ENCODE results near the gene PPTC7.
A peak's percentile ranks its signal among the peaks of the same experiment; 100 is the strongest.
"Not testable (repeated sequence)": the region's sequence is repeated elsewhere in the genome, so short reads cannot be mapped to it uniquely, and the experiment has no call there.

PPTC7 gene

GRCh38 chr12:110561471-110562201, 21.5 kb downstream of the PPTC7 start:
- DNase-seq (ENCODE audit: low read depth) = no peak

- DNase-seq (ENCODE audit: low read depth) = no peak
These were observed 22.2 kb downstream of the PPTC7 start for GRCh38 chr12:110560946-110561345.

GRCh38 chr12:110560048-110560447, 23.1 kb downstream of the PPTC7 start:
- no peak for DNase-seq (ENCODE audit: low read depth)

GRCh38 chr12:110558945-110559344, 24.2 kb downstream of the PPTC7 start:
- DNase-seq (ENCODE audit: low read depth) = not testable (repeated sequence)

GRCh38 chr12:110557300-110557699, 25.8 kb downstream of the PPTC7 start:
- no peak for DNase-seq (ENCODE audit: low read depth)

GRCh38 chr12:110556705-110557104, 26.4 kb downstream of the PPTC7 start:
- no peak for DNase-seq (ENCODE audit: low read depth)

GRCh38 chr12:110555577-110556406, 27.3 kb downstream of the PPTC7 start:
- no peak for DNase-seq (ENCODE audit: low read depth)

- no peak for DNase-seq (ENCODE audit: low read depth)
These were observed 28.9 kb downstream of the PPTC7 start for GRCh38 chr12:110554184-110554583.

GRCh38 chr12:110550981-110551380, 32.1 kb downstream of the PPTC7 start:
- DNase-seq (ENCODE audit: low read depth) = no peak

GRCh38 chr12:110549716-110550115, 33.4 kb downstream of the PPTC7 start:
- no peak for DNase-seq (ENCODE audit: low read depth)

GRCh38 chr12:110548678-110549077, 34.4 kb downstream of the PPTC7 start:
- no peak for DNase-seq (ENCODE audit: low read depth)

- DNase-seq (ENCODE audit: low read depth) = no peak
These were observed 36.0 kb downstream of the PPTC7 start for GRCh38 chr12:110547090-110547489.

- peak; percentile 74 for DNase-seq (ENCODE audit: low read depth)
These were observed 36.8 kb downstream of the PPTC7 start for GRCh38 chr12:110546339-110546738.

GRCh38 chr12:110545812-110546211, 37.3 kb downstream of the PPTC7 start:
- DNase-seq (ENCODE audit: low read depth) = no peak

GRCh38 chr12:110545259-110545658, 37.9 kb downstream of the PPTC7 start:
- not testable (repeated sequence) for DNase-seq (ENCODE audit: low read depth)

- no peak for DNase-seq (ENCODE audit: low read depth)
These were observed 39.2 kb downstream of the PPTC7 start for GRCh38 chr12:110543965-110544364.

- no peak for DNase-seq (ENCODE audit: low read depth)
These were observed 39.7 kb downstream of the PPTC7 start for GRCh38 chr12:110543252-110543959.

GRCh38 chr12:110540048-110540447, 43.1 kb downstream of the PPTC7 start:
- no peak for DNase-seq (ENCODE audit: low read depth)

- DNase-seq (ENCODE audit: low read depth) = no peak
These were observed 44.1 kb downstream of the PPTC7 start for GRCh38 chr12:110538869-110539622.

- DNase-seq (ENCODE audit: low read depth) = no peak
These were observed 45.3 kb downstream of the PPTC7 start for GRCh38 chr12:110537605-110538409.
